HepG2 (cell line): ENCODE measurements around the gene SLC2A11. TPM values are rescaled to one million over a fixed set of nuclear protein-coding genes. Genes with fewer than 3 reads are reported as not detected.

Source experiments
- AHDC1 ChIP-seq: sonication (generic); formaldehyde crosslinking; IDR thresholded peaks from 2 replicates; pipeline ENCODE4 v1.5.1; 2020; ENCODE audit warnings: mild to moderate bottlenecking, missing genetic modification reagents, borderline replicate concordance
- ATM ChIP-seq: fragments of 450-650 bp; IDR thresholded peaks from 2 replicates; pipeline ENCODE4 v1.7.1; 2017; ENCODE audit warnings: mild to moderate bottlenecking, borderline replicate concordance
- CENPT ChIP-seq: sonication (generic); formaldehyde crosslinking; IDR thresholded peaks from 2 replicates; pipeline ENCODE4 v1.8.0; 2022; ENCODE audit warnings: low read depth, mild to moderate bottlenecking, moderate library complexity, missing genetic modification reagents
- CREM ChIP-seq, 2 experiments: sonication (generic) in 1 of 2; formaldehyde crosslinking in 1 of 2; IDR thresholded peaks; 2 replicates each; pipeline versions ENCODE4 v1.4.0 to v1.6.1; 2016 to 2020; ENCODE audit warnings: antibody characterized with exemption in 1 of 2, mild to moderate bottlenecking in 1 of 2, missing genetic modification reagents in 1 of 2
- DNMT1 ChIP-seq: sonication (generic); formaldehyde crosslinking; IDR thresholded peaks from 2 replicates; pipeline ENCODE4 v1.5.1; 2020; ENCODE audit warnings: mild to moderate bottlenecking, missing genetic modification reagents
- ELF1 ChIP-seq: sonication (generic); formaldehyde crosslinking; IDR thresholded peaks from 2 replicates; pipeline ENCODE4 v1.4.0; 2020; ENCODE audit warnings: missing genetic modification reagents
- KLF16 ChIP-seq, 2 experiments: sonication (generic) in 1 of 2; formaldehyde crosslinking in 1 of 2; IDR thresholded peaks; 2 replicates each; pipeline versions ENCODE4 v1.6.1 to v1.8.0; 2016 to 2023; ENCODE audit warnings: missing genetic modification reagents in 2 of 2, missing compliant biosample characterization in 1 of 2
- MTERF4 ChIP-seq: sonication (generic); formaldehyde crosslinking; IDR thresholded peaks from 2 replicates; pipeline ENCODE4 v1.8.0; 2023; ENCODE audit warnings: mild to moderate bottlenecking, missing genetic modification reagents
- PAWR ChIP-seq: sonication (generic); formaldehyde crosslinking; IDR thresholded peaks from 2 replicates; pipeline ENCODE4 v1.4.0; 2020; ENCODE audit warnings: missing genetic modification reagents, mild to moderate bottlenecking, borderline replicate concordance
- PRPF4 ChIP-seq: fragments of 200-400 bp; formaldehyde crosslinking; IDR thresholded peaks from 2 replicates; pipeline ENCODE4 v1.6.1; 2016; ENCODE audit warnings: low read length, low read depth; ENCODE audit not compliant: poor library complexity, severe bottlenecking
- RNF219 ChIP-seq: sonication (generic); formaldehyde crosslinking; IDR thresholded peaks from 2 replicates; pipeline ENCODE4 v1.5.0; 2020; ENCODE audit warnings: mild to moderate bottlenecking, missing genetic modification reagents
- SIX4 ChIP-seq: sonication (generic); formaldehyde crosslinking; IDR thresholded peaks from 2 replicates; pipeline ENCODE4 v1.4.0; 2020; ENCODE audit warnings: missing genetic modification reagents
- TAF15 ChIP-seq: fragments of 200-400 bp; formaldehyde crosslinking; IDR thresholded peaks from one replicate; pipeline ENCODE4 v1.6.1; 2018; ENCODE audit warnings: mild to moderate bottlenecking, low read depth, low read length; ENCODE audit not compliant: poor library complexity, severe bottlenecking
- TCF12 ChIP-seq, 2 experiments: fragments of 450-650 bp in 1 of 2; sonication (generic) in 1 of 2; formaldehyde crosslinking in 1 of 2; IDR thresholded peaks; 2 replicates each; pipeline versions ENCODE4 v1.6.1 to v1.8.0; 2017 to 2022; ENCODE audit warnings: antibody characterized with exemption in 1 of 2, mild to moderate bottlenecking in 1 of 2, missing genetic modification reagents in 1 of 2, moderate library complexity in 1 of 2
- ZNF274 ChIP-seq: sonication (generic); formaldehyde crosslinking; IDR thresholded peaks from 2 replicates; pipeline ENCODE4 v1.5.1; 2020; ENCODE audit warnings: mild to moderate bottlenecking, missing genetic modification reagents
- ZNF33B ChIP-seq: sonication (generic); formaldehyde crosslinking; IDR thresholded peaks from 2 replicates; pipeline ENCODE4 v1.5.1; 2020; ENCODE audit warnings: mild to moderate bottlenecking, missing genetic modification reagents
- ZNF343 ChIP-seq: sonication (generic); formaldehyde crosslinking; IDR thresholded peaks from 2 replicates; pipeline ENCODE4 v1.4.0; 2020; ENCODE audit warnings: mild to moderate bottlenecking, missing genetic modification reagents
- ZNF639 ChIP-seq: conservative IDR thresholded peaks from 2 replicates; pipeline ENCODE4 v1.6.1; 2018; ENCODE audit warnings: missing genetic modification reagents
- polyA plus RNA-seq, 8 experiments: library from polyadenylated mRNA; depleted of rRNA in 3 of 8; stranded (reverse) in 7 of 8; unstranded in 1 of 8; fragments of >200 nt; fragmentation: Illumina TruSeq in 4 of 8; extraction: Trizol in 4 of 8; gene quantifications; 2 replicates each; pipeline versions ENCODE4 v1.2.1 to v1.2.3, GENCODE V29; 2011 to 2016; ENCODE audit warnings: low read depth in 4 of 8, missing spikeins in 1 of 8, mixed read lengths in 1 of 8; ENCODE audit not compliant: insufficient read depth in 1 of 8
- total RNA-seq, 5 experiments: library from RNA; depleted of rRNA; stranded (reverse); fragments of >200 nt; fragmentation: Illumina TruSeq; extraction: Trizol; gene quantifications; 2 replicates each; pipeline ENCODE4 v1.2.3, GENCODE V29; 2016; ENCODE audit warnings: low read depth in 1 of 5

The SLC2A11 gene
- total and polyA plus RNA-seq, 2 of the 13 experiments (the other 11 are each of a cell fraction or from before 2014, with no cell fraction given), result 15.2 to 15.4 TPM

GRCh38 chr22:23856721-23857605 is 712 bp upstream of the SLC2A11 start (continued):
- TF ChIP-seq ZNF274 (CRISPR knock-in tag) (no peak; the same call in 1 of the 2 replicates), ELF1 (no peak), RNF219 (CRISPR knock-in tag) (no peak), ZNF639 (CRISPR knock-in tag) (no peak), CREM (IDR thresholded peaks at IDR 0.05) (no peak), CREM (CRISPR knock-in tag; IDR thresholded peaks at IDR 0.05) (no peak), CENPT (CRISPR knock-in tag) (no peak), TCF12 (IDR thresholded peaks at IDR 0.05) (no peak), TCF12 (CRISPR knock-in tag; IDR thresholded peaks at IDR 0.05) (no peak), PAWR (CRISPR knock-in tag) (no peak), PRPF4 (no peak), SIX4 (CRISPR knock-in tag) (no peak), TAF15 (peak; percentile 33), AHDC1 (CRISPR knock-in tag) (no peak), ATM (no peak), ZNF343 (CRISPR knock-in tag) (no peak), MTERF4 (CRISPR knock-in tag) (no peak), DNMT1 (CRISPR knock-in tag) (no peak), KLF16 (CRISPR knock-in tag; IDR thresholded peaks at IDR 0.05) (no peak), ZNF33B (CRISPR knock-in tag) (no peak)
